WI38 (cell line): ENCODE measurements around the gene ROS1.

Source experiments
- H3K4me3 ChIP-seq: 2 replicates; pipeline ENCODE4 v1.5.1; 2011; ENCODE audit warnings: low read depth, mild to moderate bottlenecking, control low read depth, low read length
- CTCF ChIP-seq: IDR thresholded peaks from 2 replicates; pipeline ENCODE4 v1.5.1; 2012; ENCODE audit warnings: low read depth, mild to moderate bottlenecking, control low read depth, low read length

Gene ROS1

GRCh38 chr6:117272891-117273290 is 152.9 kb downstream of the ROS1 start:
- no peak for TF ChIP-seq CTCF
- no peak overlapping the region for H3K4me3 ChIP-seq

- no peak for TF ChIP-seq CTCF
- H3K4me3 ChIP-seq: no peak overlapping the region
These were observed 153.5 kb downstream of the ROS1 start for GRCh38 chr6:117272032-117272866.

DNA sequence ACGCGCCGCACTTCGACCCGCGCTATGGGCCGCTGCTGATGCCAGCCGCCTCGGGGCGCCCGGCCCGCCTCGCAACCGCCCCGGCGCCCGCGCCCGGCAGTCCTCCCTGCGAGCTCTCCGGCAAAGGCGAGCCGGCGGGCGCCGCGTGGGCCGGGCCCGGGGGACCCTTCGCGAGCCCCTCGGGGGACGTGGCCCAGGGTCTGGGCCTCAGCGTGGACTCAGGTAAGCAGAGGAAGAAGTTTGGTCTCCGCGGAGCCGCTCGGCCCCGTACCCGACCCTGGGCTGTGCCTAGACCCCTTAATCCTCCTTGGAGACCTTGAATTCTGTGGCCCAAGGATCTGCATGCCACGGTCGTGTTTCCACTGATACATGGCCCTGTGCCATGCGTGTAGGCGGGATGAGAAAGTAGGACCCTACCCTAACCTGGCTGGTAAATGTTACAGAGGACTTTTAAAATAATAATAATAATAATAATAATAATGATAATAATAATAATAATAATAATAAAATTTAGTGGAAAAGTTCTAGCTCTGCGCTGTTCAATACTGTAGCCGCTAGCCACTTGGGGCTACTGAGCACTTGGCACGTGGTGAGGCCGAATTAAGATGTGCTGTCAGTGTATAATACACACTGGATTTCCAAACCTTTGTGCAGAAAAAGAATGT is 154.8 kb downstream of the ROS1 start:
- H3K4me3 ChIP-seq: no peak overlapping the region
- TF ChIP-seq CTCF: no peak

GRCh38 chr6:117270055-117270842 is 155.5 kb downstream of the ROS1 start:
- TF ChIP-seq CTCF: no peak
- H3K4me3 ChIP-seq: no peak overlapping the region

GRCh38 chr6:117269638-117270054 is 156.1 kb downstream of the ROS1 start:
- no peak for TF ChIP-seq CTCF
- no peak overlapping the region for H3K4me3 ChIP-seq

DNA sequence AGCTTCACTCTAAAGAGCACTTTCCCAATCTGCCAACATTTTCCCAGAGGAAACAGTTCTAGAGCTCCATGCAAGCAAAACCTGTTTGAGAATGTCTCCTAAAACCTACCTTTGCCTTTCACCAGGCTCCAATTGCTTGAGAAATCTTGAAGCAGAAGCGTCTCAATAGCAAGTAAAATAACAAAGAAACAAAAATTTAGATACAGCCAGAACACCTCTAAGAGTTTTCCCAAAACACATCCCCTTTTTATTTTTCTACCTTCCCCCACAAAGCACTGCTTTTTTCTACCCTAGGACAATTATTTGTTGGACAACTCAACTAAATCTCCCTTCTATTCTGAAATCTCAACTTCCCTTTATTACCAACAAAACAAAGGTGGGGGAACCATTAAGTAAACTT is 156.8 kb downstream of the ROS1 start:
- no peak for TF ChIP-seq CTCF
- H3K4me3 ChIP-seq: no peak overlapping the region
